Measurements from ENCODE around the gene SPAG7.

The SPAG7 gene

GRCh38 chr17:4949321-4950074, 18.1 kb downstream of the SPAG7 start:
- no peak for DNase-seq

GRCh38 chr17:4948931-4949320, 18.7 kb downstream of the SPAG7 start:
- peak; percentile 77 for DNase-seq

GRCh38 chr17:4948166-4948930, 19.3 kb downstream of the SPAG7 start, which contains the start of gene PFN1:
Gene PFN1 (minus strand): TSS chr17:4948530. CDS start chr17:4948394, 136 bp downstream.
- DNase-seq = peak; percentile 69

- DNase-seq = peak; percentile 20
Observed at GRCh38 chr17:4947411-4948165, 20.0 kb downstream of the SPAG7 start.

- no peak for DNase-seq
Observed at GRCh38 chr17:4947010-4947410, 20.6 kb downstream of the SPAG7 start.

- DNase-seq = no peak
Observed at GRCh38 chr17:4946312-4946976, 21.2 kb downstream of the SPAG7 start.

- DNase-seq = no peak
Observed at GRCh38 chr17:4945944-4946280, 21.7 kb downstream of the SPAG7 start.

GRCh38 chr17:4945176-4945943, 22.3 kb downstream of the SPAG7 start:
- DNase-seq = no peak

- no peak for DNase-seq
Observed at GRCh38 chr17:4944554-4945175, 23.0 kb downstream of the SPAG7 start.

GRCh38 chr17:4944163-4944553, 23.5 kb downstream of the SPAG7 start:
- DNase-seq = no peak

- DNase-seq = no peak
Observed at GRCh38 chr17:4942760-4943508, 24.7 kb downstream of the SPAG7 start.

GRCh38 chr17:4941319-4941610, 26.4 kb downstream of the SPAG7 start:
- DNase-seq = no peak

GRCh38 chr17:4940555-4941318, 26.9 kb downstream of the SPAG7 start:
- no peak for DNase-seq

- peak; percentile 99 for DNase-seq
Observed at GRCh38 chr17:4939796-4940554, 27.6 kb downstream of the SPAG7 start, which contains the start of the genes RNF167 and SLC25A11. Gene RNF167 (plus strand): TSS chr17:4940268. CDS start chr17:4940910, 642 bp downstream. Gene SLC25A11 (minus strand): TSS chr17:4940046. CDS start chr17:4939910, 136 bp downstream.

- no peak for DNase-seq
Observed at GRCh38 chr17:4939546-4939795, 28.1 kb downstream of the SPAG7 start.

GRCh38 chr17:4938688-4939545, 28.7 kb downstream of the SPAG7 start:
- DNase-seq = no peak

GRCh38 chr17:4938069-4938491, 29.5 kb downstream of the SPAG7 start:
- DNase-seq = no peak

- DNase-seq = no peak
Observed at GRCh38 chr17:4937553-4937952, 30.1 kb downstream of the SPAG7 start.

- no peak for DNase-seq
Observed at GRCh38 chr17:4936436-4936835, 31.2 kb downstream of the SPAG7 start.

Measured in NCI-H1694 (cell line).